Ishikawa (cell line): ENCODE measurements around the gene TIE1.

Source experiments
- CEBPB ChIP-seq: IDR thresholded peaks from 2 replicates; pipeline ENCODE4 v1.6.1; 2012
- CREB1 ChIP-seq: IDR thresholded peaks from 2 replicates; pipeline ENCODE4 v1.6.1; 2012; ENCODE audit warnings: low read depth
- EGR1 ChIP-seq: IDR thresholded peaks from 2 replicates; pipeline ENCODE4 v1.6.1; 2012
- EP300 ChIP-seq: IDR thresholded peaks from 2 replicates; pipeline ENCODE4 v1.6.1; 2012; ENCODE audit warnings: borderline replicate concordance
- FOXM1 ChIP-seq: IDR thresholded peaks from 2 replicates; pipeline ENCODE4 v1.6.1; 2012; ENCODE audit warnings: low read depth, borderline replicate concordance
- NFIC ChIP-seq: IDR thresholded peaks from 2 replicates; pipeline ENCODE4 v1.6.1; 2012
- RAD21 ChIP-seq: IDR thresholded peaks from 2 replicates; pipeline ENCODE4 v1.6.1; 2012; ENCODE audit warnings: low read depth
- TAF1 ChIP-seq: IDR thresholded peaks from 2 replicates; pipeline ENCODE4 v1.6.1; 2012; ENCODE audit warnings: low read depth, mild to moderate bottlenecking
- TCF12 ChIP-seq: IDR thresholded peaks from 2 replicates; pipeline ENCODE4 v1.6.1; 2012; ENCODE audit warnings: low read depth
- TEAD4 ChIP-seq: IDR thresholded peaks from 2 replicates; pipeline ENCODE4 v1.6.1; 2012
- YY1 ChIP-seq: IDR thresholded peaks from 2 replicates; pipeline ENCODE4 v1.6.1; 2012; ENCODE audit warnings: low read depth
- ZBTB7A ChIP-seq: IDR thresholded peaks from 2 replicates; pipeline ENCODE4 v1.6.1; 2012; ENCODE audit warnings: low read depth
- TF ChIP-seq, protein P1 (sequence below): IDR thresholded peaks from 2 replicates; pipeline ENCODE4 v1.6.1; 2012; ENCODE audit warnings: low read depth, mild to moderate bottlenecking
- TF ChIP-seq, protein P2 (sequence below): IDR thresholded peaks from 2 replicates; pipeline ENCODE4 v1.6.1; 2012
- TF ChIP-seq, protein P3 (sequence below): IDR thresholded peaks from 2 replicates; pipeline ENCODE4 v1.6.1; 2012

TIE1 gene

DNA sequence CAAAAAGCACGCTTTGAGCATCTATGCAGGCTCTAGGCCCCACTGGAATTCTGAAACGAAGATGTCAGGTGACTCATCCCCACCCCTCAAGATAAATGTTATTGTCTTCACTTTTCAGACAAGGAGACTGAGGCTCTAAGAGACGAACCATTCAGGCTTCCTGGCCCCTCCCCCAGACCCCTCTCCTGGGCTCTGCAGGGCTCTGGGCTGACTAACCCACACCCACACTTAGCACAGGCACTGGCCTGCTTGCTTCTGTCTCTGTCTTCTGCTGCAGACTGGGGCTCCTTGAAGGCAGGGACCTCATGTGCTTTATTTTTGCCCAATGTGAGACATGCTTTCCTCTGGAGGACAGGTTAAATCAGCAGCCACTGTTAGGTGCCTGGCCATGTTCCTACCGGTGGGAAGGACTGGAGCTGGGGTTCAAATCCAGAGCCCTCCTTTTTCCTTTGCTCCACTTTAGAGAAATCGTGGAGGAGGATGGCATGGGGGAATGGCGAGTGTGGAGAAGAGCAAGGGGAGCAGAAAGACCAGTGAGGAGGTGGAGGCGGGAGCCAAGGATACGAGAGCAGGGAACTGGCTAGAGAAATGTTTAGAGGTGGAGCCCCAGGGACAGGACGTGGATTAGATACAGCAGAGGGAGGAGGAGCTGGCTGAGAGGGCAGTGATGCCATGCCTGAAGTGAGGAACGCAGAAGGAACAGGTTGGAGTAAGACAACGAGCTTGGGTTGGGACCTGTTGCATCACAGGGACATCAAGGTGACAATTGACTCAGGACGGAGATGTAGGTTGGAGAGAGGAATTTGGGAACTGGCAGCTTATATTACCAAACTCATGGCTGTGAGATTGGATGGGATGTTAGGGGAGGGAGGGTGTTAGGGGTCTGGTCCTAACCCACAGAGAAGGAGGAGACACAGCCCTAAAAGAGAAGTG lies 29.3 kb upstream of the TIE1 start:
- TF ChIP-seq, protein P1, sequence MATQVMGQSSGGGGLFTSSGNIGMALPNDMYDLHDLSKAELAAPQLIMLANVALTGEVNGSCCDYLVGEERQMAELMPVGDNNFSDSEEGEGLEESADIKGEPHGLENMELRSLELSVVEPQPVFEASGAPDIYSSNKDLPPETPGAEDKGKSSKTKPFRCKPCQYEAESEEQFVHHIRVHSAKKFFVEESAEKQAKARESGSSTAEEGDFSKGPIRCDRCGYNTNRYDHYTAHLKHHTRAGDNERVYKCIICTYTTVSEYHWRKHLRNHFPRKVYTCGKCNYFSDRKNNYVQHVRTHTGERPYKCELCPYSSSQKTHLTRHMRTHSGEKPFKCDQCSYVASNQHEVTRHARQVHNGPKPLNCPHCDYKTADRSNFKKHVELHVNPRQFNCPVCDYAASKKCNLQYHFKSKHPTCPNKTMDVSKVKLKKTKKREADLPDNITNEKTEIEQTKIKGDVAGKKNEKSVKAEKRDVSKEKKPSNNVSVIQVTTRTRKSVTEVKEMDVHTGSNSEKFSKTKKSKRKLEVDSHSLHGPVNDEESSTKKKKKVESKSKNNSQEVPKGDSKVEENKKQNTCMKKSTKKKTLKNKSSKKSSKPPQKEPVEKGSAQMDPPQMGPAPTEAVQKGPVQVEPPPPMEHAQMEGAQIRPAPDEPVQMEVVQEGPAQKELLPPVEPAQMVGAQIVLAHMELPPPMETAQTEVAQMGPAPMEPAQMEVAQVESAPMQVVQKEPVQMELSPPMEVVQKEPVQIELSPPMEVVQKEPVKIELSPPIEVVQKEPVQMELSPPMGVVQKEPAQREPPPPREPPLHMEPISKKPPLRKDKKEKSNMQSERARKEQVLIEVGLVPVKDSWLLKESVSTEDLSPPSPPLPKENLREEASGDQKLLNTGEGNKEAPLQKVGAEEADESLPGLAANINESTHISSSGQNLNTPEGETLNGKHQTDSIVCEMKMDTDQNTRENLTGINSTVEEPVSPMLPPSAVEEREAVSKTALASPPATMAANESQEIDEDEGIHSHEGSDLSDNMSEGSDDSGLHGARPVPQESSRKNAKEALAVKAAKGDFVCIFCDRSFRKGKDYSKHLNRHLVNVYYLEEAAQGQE, result no peak
- no peak for TF ChIP-seq NFIC
- no peak for TF ChIP-seq RAD21
- TF ChIP-seq EP300, result no peak
- TF ChIP-seq TEAD4, result no peak
- TF ChIP-seq, protein P2, sequence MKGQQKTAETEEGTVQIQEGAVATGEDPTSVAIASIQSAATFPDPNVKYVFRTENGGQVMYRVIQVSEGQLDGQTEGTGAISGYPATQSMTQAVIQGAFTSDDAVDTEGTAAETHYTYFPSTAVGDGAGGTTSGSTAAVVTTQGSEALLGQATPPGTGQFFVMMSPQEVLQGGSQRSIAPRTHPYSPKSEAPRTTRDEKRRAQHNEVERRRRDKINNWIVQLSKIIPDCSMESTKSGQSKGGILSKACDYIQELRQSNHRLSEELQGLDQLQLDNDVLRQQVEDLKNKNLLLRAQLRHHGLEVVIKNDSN, result no peak

DNA sequence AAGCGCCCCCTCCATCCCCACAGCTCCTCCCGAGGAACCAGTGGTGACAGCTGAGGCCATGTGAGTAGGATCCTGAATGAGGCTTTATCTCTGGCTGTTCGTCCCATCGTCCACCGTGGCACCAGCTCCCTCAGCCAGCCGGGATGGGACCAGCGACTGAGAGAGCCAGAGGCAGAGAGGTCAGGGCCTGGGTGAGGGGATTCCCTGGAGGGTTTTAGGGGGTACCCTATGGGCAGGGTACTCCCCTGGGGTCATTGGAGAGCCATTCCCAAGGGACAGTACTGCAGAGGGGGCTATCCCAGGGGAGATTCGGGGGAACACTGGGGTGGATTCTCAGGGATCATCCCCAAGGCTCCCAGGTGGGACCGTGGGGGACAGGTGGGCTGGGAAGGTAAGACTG lies 28.6 kb upstream of the TIE1 start:
- TF ChIP-seq NFIC (no peak), EGR1 (no peak), TEAD4 (no peak)
- TF ChIP-seq, protein P3, sequence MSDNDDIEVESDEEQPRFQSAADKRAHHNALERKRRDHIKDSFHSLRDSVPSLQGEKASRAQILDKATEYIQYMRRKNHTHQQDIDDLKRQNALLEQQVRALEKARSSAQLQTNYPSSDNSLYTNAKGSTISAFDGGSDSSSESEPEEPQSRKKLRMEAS, result no peak

DNA sequence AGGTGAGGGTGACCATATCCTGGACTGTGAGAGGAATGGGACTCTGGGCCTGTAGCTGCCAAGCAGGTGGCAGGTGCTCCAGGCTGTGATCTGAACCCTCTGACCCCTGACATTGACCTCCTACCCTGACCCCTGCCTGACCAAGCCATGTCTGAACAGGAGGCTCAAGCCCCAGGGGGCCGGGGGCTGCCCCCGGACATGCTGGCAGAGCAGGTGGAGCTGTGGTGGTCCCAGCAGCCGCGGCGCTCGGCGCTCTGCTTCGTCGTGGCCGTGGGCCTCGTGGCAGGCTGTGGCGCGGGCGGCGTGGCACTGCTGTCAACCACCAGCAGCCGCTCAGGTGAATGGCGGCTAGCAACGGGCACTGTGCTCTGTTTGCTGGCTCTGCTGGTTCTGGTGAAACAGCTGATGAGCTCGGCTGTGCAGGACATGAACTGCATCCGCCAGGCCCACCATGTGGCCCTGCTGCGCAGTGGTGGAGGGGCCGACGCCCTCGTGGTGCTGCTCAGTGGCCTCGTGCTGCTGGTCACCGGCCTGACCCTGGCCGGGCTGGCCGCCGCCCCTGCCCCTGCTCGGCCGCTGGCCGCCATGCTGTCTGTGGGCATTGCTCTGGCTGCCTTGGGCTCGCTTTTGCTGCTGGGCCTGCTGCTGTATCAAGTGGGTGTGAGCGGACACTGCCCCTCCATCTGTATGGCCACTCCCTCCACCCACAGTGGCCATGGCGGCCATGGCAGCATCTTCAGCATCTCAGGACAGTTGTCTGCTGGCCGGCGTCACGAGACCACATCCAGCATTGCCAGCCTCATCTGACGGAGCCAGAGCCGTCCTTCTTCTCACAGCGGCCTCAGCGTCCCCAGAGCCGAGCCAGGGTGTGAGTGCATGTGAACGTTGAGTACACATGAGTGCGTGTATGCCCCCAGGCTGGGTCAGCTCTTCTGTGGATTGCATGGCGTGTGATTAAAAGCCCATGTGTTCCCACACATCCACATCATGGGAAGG lies 27.9 kb upstream of the TIE1 start:
- TF ChIP-seq YY1 (no peak), EP300 (no peak), TCF12 (no peak), CREB1 (no peak), RAD21 (no peak), NFIC (no peak), EGR1 (no peak), CEBPB (no peak), TAF1 (no peak), FOXM1 (no peak), TEAD4 (no peak), ZBTB7A (no peak)
- TF ChIP-seq, protein P2, result no peak
- TF ChIP-seq, protein P1, result no peak
- TF ChIP-seq, protein P3, result no peak

DNA sequence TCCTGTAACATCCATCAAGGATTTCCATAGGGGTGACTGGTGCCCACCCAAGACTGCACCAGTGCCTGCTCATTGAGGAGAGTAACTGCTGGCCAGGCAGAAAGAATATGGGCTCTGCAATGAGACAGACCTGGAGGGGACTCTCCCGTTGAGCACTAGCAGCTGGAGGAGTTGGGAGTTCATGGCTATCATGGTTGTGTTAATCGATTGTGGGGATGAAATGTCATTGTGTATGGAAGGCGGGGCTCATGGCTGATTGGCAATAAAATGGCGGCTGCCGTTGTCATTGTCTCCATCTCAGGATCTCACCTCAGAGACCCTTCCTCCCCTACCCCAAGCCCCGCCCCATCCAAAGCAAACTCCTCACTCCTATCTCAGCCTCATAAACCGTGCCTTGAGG lies 27.1 kb upstream of the TIE1 start:
- TF ChIP-seq FOXM1 (no peak), CEBPB (no peak), RAD21 (no peak)
- TF ChIP-seq, protein P2, result no peak

DNA sequence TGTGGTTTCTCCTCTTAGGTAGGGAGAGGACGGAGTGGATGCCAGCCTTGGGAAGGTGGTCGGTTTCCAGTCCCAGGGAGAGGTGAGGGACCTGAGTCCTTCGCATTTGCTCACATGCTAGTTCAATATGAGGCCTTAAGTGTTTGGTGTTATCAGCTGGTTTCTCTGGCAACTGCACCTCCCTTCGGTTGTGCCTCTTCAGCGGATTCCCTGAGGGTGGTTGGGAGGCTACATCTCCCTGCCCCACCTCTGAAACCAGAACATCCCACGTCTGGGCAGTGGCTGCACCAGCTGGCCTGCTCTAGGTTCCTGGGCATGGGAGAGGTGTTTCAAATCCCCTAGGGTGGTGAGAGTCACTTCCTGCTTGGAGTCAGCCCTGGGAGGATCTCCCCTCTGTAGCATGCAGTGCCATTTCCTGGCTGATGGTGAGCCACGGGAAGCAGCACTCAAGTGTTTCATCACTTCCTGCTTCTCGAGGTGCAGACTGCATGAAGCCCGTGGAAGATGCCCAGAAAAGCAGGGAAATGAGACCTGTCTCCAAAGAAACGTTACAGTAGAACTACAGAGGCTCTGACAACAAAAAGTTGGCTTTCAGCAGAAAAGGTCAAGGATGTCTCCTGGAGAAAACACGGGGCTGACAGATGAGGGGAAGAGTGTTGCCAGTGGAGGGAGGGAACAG lies 26.5 kb upstream of the TIE1 start:
- TF ChIP-seq YY1 (no peak), CEBPB (no peak), CREB1 (no peak), ZBTB7A (no peak), EP300 (no peak), EGR1 (no peak), FOXM1 (no peak), RAD21 (no peak), TCF12 (no peak)
- TF ChIP-seq, protein P3, result no peak
